Tibial artery (tissue), 4 donors: ENCODE measurements around the gene ASIC4.

Experiments
- DNase-seq, 2 donors: peaks; one replicate each; pipeline ENCODE4 v3.0.0-alpha.2; 2019
- H3K27ac ChIP-seq, 2 donors: fragments of 200-600 bp; sonication (generic) in 1 of 2; 1 replicate in 1 of 2; 2 replicates in 1 of 2; pipeline ENCODE4 v1.5.1; 2018 to 2019; ENCODE audit warnings: mild to moderate bottlenecking in 1 of 2
- H3K27me3 ChIP-seq, 2 donors: fragments of 200-600 bp; sonication (generic) in 1 of 2; one replicate each; pipeline versions ENCODE4 v1.5.1 to v1.6.0; 2016 to 2019
- H3K36me3 ChIP-seq, 3 donors: fragments of 200-600 bp; sonication (generic) in 2 of 3; one replicate each; pipeline ENCODE4 v1.5.1; 2016 to 2019; ENCODE audit warnings: mild to moderate bottlenecking in 2 of 3
- H3K4me1 ChIP-seq, 4 donors: fragments of 200-600 bp; sonication (generic) in 2 of 4; 1 replicate in 3 of 4; 2 replicates in 1 of 4; pipeline ENCODE4 v1.5.1; 2016 to 2019
- H3K4me3 ChIP-seq, 2 donors: fragments of 200-600 bp; sonication (generic) in 1 of 2; 1 replicate in 1 of 2; 2 replicates in 1 of 2; pipeline ENCODE4 v1.5.1; 2018 to 2019; ENCODE audit warnings: mild to moderate bottlenecking in 2 of 2
- H3K9me3 ChIP-seq, 3 donors: fragments of 200-600 bp; sonication (generic) in 1 of 3; one replicate each; pipeline ENCODE4 v1.5.1; 2016 to 2019
- CTCF ChIP-seq, 2 experiments: fragments of 200-600 bp in 1 of 2; fragments of 450-650 bp in 1 of 2; IDR thresholded peaks; one replicate each; pipeline ENCODE4 v1.5.1; 2017 to 2019; ENCODE audit warnings: antibody characterized with exemption in 2 of 2, mild to moderate bottlenecking in 1 of 2, moderate library complexity in 1 of 2
- intact Hi-C: fragments of 100-400 bp; cut with DNase I; formaldehyde crosslinking; loops from one replicate; pipeline ENCODE4 v1.15.0; 2023; ENCODE audit warnings: low total_unique reads

Gene ASIC4

GRCh38 chr2:219496825-219497494, 17.3 kb upstream of the ASIC4 start:
- H3K4me1 ChIP-seq = peaks cover 0 to 46% (median 41%) of the 10 kb centered on the region in 4 donors
- DNase-seq = peak; percentile 40 to 80
- peak overlapping the region; percentile 69 to 73 for H3K4me3 ChIP-seq
- peaks cover 10 to 24% (median 19%) of the 10 kb centered on the region in 3 donors for H3K36me3 ChIP-seq
- H3K27ac ChIP-seq = peak overlapping the region; percentile 96 to 99
- H3K9me3 ChIP-seq = no peaks in the 10 kb centered on the region
- H3K27me3 ChIP-seq = no peaks in the 10 kb centered on the region
- TF ChIP-seq CTCF (IDR thresholded peaks at IDR 0.05) = no peak
- intact Hi-C loops = no loop called here

GRCh38 chr2:219497495-219498279, 16.6 kb upstream of the ASIC4 start:
- Histone ChIP-seq H3K4me3 (peak overlapping the region; percentile 69 to 73), H3K27me3 (no peaks in the 10 kb centered on the region)

GRCh38 chr2:219498280-219499057, 15.8 kb upstream of the ASIC4 start, which contains the start of gene GMPPA:
Gene GMPPA (plus strand): TSS chr2:219498891. CDS start chr2:219499976, 1,085 bp downstream.
- Histone ChIP-seq H3K36me3 (peaks cover 9 to 24% (median 19%) of the 10 kb centered on the region in 3 donors), H3K4me3 (peak within 1 kb of the TSS; percentile 69 to 73), H3K4me1 (peaks cover 0 to 46% (median 41%) of the 10 kb centered on the region in 4 donors), H3K27me3 (no peaks in the 10 kb centered on the region), H3K9me3 (no peaks in the 10 kb centered on the region), H3K27ac (peak within 1 kb of the TSS; percentile 96 to 99)
- intact Hi-C loops = no loop called here
- DNase-seq = peak; percentile 98 to 99
- TF ChIP-seq CTCF (IDR thresholded peaks at IDR 0.05) = peak; percentile 12 to 27

More at GRCh38 chr2:219497495-219498279, 16.6 kb upstream of the ASIC4 start:
- TF ChIP-seq CTCF (IDR thresholded peaks at IDR 0.05) = no peak
- Histone ChIP-seq H3K36me3 (peaks cover 7 to 24% (median 18%) of the 10 kb centered on the region in 3 donors), H3K4me1 (peaks cover 0 to 46% (median 41%) of the 10 kb centered on the region in 4 donors), H3K9me3 (no peaks in the 10 kb centered on the region), H3K27ac (peak overlapping the region; percentile 96 to 99)
- DNase-seq = peak; percentile 95 to 98
- intact Hi-C loops = no loop called here

GRCh38 chr2:219499058-219499307, 15.3 kb upstream of the ASIC4 start:
- intact Hi-C loops = no loop called here
- H3K27me3 ChIP-seq = no peaks in the 10 kb centered on the region
- no peak for TF ChIP-seq CTCF (IDR thresholded peaks at IDR 0.05)
- no peaks in the 10 kb centered on the region for H3K9me3 ChIP-seq
- peaks cover 0 to 46% (median 41%) of the 10 kb centered on the region in 4 donors for H3K4me1 ChIP-seq
- H3K36me3 ChIP-seq = peaks cover 12 to 27% (median 24%) of the 10 kb centered on the region in 3 donors
- no peak for DNase-seq
- peak overlapping the region; percentile 96 to 99 for H3K27ac ChIP-seq
- H3K4me3 ChIP-seq = peak overlapping the region; percentile 69 to 73

- peak overlapping the region; percentile 69 to 73 for H3K4me3 ChIP-seq
- intact Hi-C loops = no loop called here
- H3K9me3 ChIP-seq = no peaks in the 10 kb centered on the region
- peaks cover 0 to 46% (median 40%) of the 10 kb centered on the region in 4 donors for H3K4me1 ChIP-seq
- peaks cover 17 to 33% (median 30%) of the 10 kb centered on the region in 3 donors for H3K36me3 ChIP-seq
- no peak for DNase-seq
- H3K27ac ChIP-seq = peak overlapping the region; percentile 96 to 99
- H3K27me3 ChIP-seq = no peaks in the 10 kb centered on the region
- no peak for TF ChIP-seq CTCF (IDR thresholded peaks at IDR 0.05)
Observed at GRCh38 chr2:219499555-219499954, 14.7 kb upstream of the ASIC4 start.
